Measurements from ENCODE around the gene DNER. TPM values are rescaled to one million over a fixed set of nuclear protein-coding genes. Genes with fewer than 3 reads are reported as not detected.

The DNER gene
- total and polyA plus RNA-seq, 2 of the 4 experiments (the other 2 are of a cell fraction), result under 0.01 to 0.14 TPM

DNA sequence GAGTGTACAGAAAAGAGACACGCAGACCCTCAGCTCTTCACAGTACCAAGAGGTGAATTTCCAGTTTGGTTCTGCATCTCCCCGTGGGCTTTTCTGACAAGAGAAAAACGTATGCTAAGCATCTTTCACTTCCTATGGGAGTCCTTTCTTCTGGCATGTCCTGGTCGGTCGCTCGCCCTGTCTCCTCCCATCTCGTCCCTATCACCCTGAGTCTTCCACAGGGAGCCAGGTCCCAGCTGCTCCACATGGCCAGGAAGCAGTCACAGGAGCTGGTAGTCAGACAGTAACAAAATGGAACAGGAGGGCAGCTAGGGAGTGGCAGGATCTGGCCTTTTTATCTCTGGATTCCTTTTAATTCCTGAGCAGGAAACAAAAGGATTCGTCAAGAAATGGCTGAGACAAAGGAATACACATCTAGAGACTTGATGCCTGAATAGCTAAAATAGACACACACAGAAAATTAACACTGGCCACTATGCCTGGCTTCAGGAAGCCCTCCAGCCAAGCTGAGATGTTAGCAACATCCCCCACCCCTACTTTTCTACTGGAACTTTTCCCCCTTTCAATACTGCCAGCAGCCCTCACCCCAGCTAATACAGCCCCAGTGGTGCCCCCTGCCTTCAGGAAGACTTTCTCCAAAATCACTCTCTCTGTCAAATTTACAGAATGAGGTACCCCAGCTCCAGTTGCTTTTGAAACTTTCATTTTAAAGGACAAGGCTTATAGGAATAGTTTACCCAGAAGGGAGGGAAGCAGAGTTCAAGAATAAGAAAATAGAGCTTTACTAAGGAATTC is 136.1 kb downstream of the DNER start:
- dilution Hi-C loops (cut with HindIII; ENCODE audit: low sequenced_read_pairs, unreplicated experiment), result no loop called here

More for the DNA sequence above, 136.1 kb downstream of the DNER start:
- H3K9me3 ChIP-seq (ENCODE audit: control insufficient read depth, insufficient read depth, low read length), result peaks cover 2% of the 10 kb centered on the region; the same call in 1 of the 2 replicates
- in situ Hi-C loops (cut with MboI; ENCODE audit: low sequenced_read_pairs) (loop anchor here (25.0 kb wide), 2 partner anchors 891 to 1666 kb away; no protein-coding TSS in a partner anchor), intact Hi-C loops (cut with micrococcal nuclease) (no loop called here)
- H2BK120ac ChIP-seq (ENCODE audit: low read depth, low read length), result no peak overlapping the region
- H3K23ac ChIP-seq (ENCODE audit: low read depth, low read length), result no peak overlapping the region
- no CpG with 5 or more reads among the region's 8 CpGs for WGBS, 2 experiments (ENCODE audit: extremely low coverage in 2 of 2, insufficient read length in 1 of 2)
- no peaks in the 10 kb centered on the region for H3K79me1 ChIP-seq (ENCODE audit: low read depth in 1 of 2, low read length in 2 of 2)
- H4K8ac ChIP-seq (ENCODE audit: low read depth in 2 of 2, low read length in 2 of 2), result no peak overlapping the region
- no peak overlapping the region for H3K14ac ChIP-seq (replicated peaks; ENCODE audit: low read depth, low read length)
- ChIA-PET POLR2A (ENCODE audit: unreplicated experiment) (no interaction called here), CTCF (no interaction called here)
- H4K5ac ChIP-seq (ENCODE audit: low read depth, low read length), result no peak overlapping the region
- DNase-seq (no peak), ATAC-seq (ENCODE audit: low read depth) (no peak)
- no TSS peak for BruUV-seq (replicated peaks)
- no peak overlapping the region for H3K27ac ChIP-seq (ENCODE audit: insufficient read depth, low read length)
- no peaks in the 10 kb centered on the region for H3K27me3 ChIP-seq (ENCODE audit: control insufficient read depth, insufficient read depth, low read length)
- no peak overlapping the region for H3K9ac ChIP-seq (ENCODE audit: low read depth, low read length)
- TF ChIP-seq SMC3 (IDR thresholded peaks at IDR 0.05; ENCODE audit: low read depth, low read length) (no peak), CTCF (conservative IDR thresholded peaks at IDR 0.05; ENCODE audit: low read depth, low read length) (no peak), CHD1 (IDR thresholded peaks at IDR 0.05; ENCODE audit: low read depth, low read length) (no peak)
- H2AFZ ChIP-seq (replicated peaks; ENCODE audit: low read length, poor library complexity), result no peak overlapping the region
- H3K18ac ChIP-seq (ENCODE audit: low read depth, low read length), result no peak overlapping the region
- H3K36me3 ChIP-seq (ENCODE audit: control insufficient read depth, insufficient read depth, low read length), result no peaks in the 10 kb centered on the region
- no peak overlapping the region for H4K91ac ChIP-seq (ENCODE audit: insufficient read depth, low read depth, low read length)
- no peak overlapping the region for H3K4ac ChIP-seq (ENCODE audit: low read depth, low read length)
- no peak overlapping the region for H3K56ac ChIP-seq (ENCODE audit: extremely low read depth, insufficient read depth, low read length)
- H3K4me1 ChIP-seq (ENCODE audit: control insufficient read depth, insufficient read depth, low read length), result no peaks in the 10 kb centered on the region
- H2BK15ac ChIP-seq (ENCODE audit: low read depth, low read length), result no peak overlapping the region
- no peak overlapping the region for H2AK5ac ChIP-seq (ENCODE audit: low read depth, low read length)
- H3K4me3 ChIP-seq (ENCODE audit: insufficient read depth, low read depth, low read length), result no peak overlapping the region
- H4K20me1 ChIP-seq (ENCODE audit: insufficient read depth, low read length), result no peaks in the 10 kb centered on the region
- no peak overlapping the region for H2BK20ac ChIP-seq (ENCODE audit: low read depth, low read length)
- no peak overlapping the region for H2AK9ac ChIP-seq (replicated peaks; ENCODE audit: low read depth, low read length, poor library complexity)
- no peaks in the 10 kb centered on the region for H3K9me1 ChIP-seq (ENCODE audit: insufficient read depth, low read length)
- no peak overlapping the region for H3K4me2 ChIP-seq (ENCODE audit: low read depth, low read length)
- H2BK5ac ChIP-seq (ENCODE audit: low read depth, low read length, poor library complexity, severe bottlenecking), result no peak overlapping the region

Measured in IMR-90 (cell line).